ENCODE data around the gene PRKCB.

Gene PRKCB

DNA sequence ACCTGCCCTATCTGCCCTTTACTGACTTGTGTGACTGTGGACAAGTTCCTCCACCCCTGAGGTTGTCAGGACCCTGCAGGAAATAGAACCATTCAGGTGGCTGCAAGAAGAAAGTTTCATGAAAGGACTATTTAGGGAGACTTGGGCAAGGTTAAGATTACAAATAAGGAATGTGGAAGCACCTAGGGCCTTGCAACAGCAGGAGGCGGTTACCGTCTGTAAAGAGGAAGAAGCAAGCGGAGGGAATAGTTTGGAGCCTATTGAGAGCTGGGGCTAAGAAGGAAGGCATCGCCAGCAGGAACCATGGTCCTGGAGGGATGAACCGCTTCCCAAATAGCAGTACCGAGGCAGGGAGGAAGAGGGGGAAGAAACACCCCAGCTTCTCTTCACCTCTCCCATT is 132.4 kb downstream of the PRKCB start:
- no peak for DNase-seq (ENCODE audit: low spot score)

DNA sequence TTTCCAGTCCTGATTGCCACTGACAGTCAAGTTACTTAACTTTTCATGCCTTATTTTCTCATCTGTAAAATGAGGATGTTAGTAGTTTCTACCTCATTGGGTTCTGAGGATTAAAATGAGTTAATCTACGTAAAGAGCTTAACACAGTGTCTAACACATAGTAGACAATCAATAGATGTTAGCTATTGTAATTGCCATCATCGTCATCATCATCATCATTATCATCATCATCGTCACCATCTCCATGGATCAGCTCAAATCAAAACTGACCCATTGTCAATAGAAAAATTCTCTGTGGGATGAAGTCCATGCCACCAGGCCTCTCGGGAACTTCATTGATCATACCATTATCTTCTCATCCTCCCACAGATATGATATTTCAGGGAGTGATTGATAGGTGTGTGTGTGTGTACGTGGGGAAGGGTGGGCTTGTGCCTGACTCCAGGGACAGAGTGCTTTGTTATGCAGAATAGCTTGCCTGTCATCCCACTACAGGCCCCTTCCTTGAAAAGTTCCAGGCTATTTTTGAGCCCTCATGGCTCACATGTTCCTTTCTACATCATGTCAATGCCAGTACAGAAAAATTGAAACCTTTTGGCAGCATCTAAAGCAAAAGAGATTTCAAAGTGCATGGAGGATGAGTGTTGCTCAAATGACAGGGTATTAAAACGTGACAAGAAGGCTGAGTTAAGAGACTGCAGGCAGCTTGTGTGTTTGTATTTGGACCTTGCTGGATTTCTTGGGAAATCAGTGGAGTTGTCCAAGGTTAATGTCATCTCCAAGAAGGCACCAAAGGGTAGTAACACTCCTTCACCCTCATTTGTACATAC is 133.9 kb downstream of the PRKCB start:
- no peak for DNase-seq (ENCODE audit: low spot score)

DNA sequence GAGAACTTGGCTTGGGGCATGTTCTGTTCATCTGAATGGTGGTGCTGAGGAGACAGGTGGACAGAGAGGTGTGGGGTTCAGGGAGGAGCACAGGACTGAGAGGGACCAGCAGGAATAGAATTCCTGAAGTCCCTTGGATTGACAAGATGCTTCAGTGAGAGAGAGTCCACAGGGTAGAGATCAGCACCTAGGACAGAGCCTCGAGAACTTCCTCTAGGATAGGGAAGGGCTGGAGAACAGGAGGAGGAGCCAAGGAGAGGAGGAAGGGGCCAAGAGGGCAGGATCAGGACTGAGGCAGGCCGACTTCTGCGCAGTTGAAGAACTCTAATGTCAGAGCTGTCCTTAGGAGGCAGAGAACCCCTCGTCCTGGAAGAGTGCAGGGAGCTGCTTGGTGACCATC is 138.4 kb downstream of the PRKCB start:
- no peak for DNase-seq (ENCODE audit: low spot score)

DNA sequence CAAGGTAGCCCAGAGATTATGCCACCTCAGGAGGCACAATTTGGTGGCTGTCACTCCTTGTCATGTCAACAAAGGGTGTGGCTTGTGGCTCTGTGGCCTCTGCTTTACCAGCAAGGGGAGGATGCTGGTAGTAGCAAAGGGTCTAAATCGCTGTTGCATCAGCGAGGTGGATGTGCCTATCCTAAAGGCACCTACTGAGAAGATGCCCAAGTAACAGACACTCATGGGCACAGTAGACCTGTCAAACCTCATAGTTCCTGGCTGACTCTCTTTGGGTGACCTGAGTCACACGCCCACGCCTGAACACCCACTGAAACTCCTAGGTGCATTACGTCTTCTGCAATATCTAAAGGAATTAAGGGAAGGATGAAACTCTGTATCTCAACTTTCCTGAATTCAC is 139.5 kb downstream of the PRKCB start:
- no peak for DNase-seq (ENCODE audit: low spot score)

DNA sequence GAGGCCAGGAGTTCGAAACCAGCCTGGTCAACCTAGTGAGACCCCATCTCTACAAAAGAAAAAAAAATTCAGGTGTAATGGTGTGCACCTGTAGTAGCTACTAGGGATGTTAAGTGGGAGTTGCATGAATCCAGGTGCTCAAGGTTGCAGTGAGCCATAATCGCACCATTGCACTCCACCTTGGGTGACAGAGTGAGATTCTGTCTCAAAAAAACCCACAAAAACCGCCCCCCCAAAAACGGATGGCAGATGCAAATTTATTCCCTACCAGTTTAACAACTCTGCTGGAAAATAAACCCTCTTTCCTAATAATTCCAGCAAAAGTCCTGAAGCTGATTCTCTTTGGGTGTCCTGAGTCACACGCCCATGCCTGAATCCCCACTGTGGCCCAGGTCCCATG is 140.3 kb downstream of the PRKCB start:
- DNase-seq (ENCODE audit: low spot score), result no peak

DNA sequence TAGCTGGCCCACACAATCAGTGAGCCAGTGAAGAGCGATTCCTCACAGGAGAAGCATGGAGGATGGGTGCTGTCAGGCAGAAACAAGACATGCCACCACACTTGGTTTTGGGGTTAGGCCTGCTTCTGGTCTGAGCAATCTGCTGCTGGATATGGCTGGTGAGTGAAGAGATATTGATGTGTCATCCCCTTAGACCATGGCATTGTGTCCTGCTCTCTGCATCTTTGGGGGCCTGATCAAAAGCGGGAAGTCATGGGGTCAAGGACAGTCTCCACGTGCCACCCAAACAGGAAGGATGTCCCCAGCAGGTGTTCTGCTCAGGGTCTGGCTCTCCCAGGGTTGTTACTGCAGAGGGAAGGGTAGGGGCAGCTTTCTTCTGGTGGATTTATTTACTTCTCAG is 140.7 kb downstream of the PRKCB start:
- DNase-seq (ENCODE audit: low spot score), result no peak

DNA sequence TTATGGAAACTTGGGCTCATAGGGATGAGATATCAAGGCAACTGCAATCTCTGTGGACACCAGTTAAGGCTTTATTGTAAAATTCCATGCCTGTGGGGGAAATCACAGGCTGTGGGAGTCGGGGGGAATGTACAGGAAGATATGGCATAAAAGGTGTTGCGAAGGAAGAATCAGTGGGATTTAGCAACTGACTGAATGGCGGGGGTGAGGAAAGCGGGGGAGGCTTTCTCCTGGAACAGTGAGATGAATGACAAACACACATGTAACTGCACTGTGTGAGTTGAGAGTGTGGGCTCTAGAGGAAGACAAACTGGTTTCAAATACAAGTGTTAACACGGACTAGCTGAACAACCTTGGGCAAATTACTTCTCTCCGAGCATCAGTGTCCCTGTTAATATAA is 143.7 kb downstream of the PRKCB start:
- no peak for DNase-seq (ENCODE audit: low spot score)

DNA sequence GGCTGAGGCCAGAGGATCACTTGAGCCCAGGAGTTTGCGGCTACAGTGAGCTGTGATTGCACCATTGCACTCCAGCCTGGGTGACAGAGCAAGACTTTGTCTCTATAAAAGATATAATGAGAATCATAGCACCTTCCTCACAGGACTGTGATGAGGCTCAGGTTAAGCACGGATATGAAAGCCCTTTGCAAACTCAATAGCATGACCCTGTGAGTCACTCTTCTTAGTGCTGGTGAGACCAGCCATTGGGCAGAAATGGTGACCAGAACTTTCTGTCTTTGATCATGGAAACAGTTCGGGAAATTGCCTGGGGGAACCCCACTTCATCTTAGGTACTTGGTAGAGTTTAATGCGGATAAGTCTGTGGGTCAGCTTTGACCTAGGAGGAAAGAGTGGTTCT is 144.2 kb downstream of the PRKCB start:
- no peak for DNase-seq (ENCODE audit: low spot score)

DNA sequence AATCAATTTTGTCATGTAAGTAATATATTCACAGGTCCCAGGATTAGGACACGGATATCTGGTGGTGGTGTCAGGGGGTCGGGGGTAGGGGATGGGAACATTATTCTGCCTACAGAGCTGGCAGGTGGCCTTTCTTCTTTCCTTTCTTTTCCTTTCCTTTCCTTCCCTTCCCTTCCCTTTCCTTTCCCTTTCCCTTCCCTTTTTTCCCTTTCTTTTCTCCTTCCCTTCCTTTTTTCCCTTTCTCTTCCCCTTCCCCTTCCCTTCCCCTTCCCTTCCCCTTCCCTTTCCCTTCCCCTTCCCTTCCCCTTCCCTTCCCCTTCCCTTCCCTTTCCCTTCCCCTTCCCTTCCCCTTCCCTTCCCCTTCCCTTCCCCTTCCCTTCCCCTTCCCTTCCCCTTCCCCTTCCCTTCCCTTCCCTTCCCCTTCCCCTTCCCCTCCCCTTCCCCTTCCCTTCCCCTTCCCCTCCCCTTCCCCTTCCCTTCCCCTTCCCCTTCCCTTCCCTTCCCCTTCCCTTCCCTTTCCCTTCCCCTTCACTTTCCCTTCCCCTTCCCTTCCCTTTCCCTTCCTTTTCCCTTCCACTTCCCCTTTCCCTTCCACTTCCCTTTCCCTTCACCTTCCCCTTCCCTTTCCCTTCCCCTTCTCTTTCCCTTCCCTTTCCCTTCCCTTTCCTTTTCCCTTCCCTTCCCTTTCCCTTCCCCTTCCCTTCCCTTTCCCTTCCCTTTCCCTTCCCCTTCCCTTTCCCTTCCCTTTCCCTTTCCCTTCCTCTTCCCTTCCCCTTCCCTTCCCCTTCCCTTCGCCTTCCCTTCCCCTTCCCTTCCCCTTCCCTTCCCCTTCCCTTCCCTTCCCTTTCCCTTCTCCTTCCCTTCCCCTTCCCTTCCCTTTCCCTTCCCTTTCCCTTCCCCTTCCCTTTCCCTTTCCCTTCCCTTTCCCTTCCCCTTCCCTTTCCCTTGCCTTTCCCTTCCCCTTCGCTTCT is 145.9 kb downstream of the PRKCB start:
- no peak for DNase-seq (ENCODE audit: low spot score)

DNA sequence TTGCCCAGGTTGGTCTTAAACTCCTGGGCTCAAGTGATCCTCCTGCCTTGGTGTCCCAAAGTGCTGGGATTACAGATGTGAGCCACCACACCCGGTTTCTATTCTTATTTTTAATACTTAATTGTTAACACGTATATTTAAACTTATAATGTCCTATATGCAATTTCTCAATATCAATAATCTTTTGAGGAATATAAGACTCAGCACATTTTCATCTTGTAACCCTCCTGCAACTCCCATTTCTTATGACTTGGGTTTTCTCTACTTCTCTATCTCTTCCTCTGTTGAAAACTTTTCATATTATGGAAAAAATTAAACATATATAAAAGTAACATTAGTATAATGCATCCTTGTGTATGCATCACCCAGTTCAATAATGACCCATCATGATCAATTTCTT is 150.7 kb downstream of the PRKCB start:
- no peak for DNase-seq (ENCODE audit: low spot score)

DNA sequence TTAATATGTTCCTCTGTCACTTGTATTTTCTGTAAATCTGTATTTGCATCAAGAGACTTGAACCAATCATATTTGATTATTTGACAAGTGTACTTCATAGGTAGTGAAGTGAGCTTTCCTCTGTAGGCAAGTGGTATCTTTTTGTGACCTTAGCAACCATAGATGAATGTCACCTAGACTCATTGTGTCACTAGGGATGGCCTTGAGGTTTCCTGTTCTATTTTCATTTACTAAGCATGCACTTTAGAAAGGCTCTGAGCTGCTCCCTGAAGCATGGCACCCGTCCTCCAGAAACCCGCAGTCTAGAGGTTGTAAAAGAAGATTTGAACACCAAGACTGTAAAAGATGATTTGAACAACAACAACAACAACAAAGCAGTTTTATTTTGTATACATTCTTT is 151.7 kb downstream of the PRKCB start:
- no peak for DNase-seq (ENCODE audit: low spot score)

DNA sequence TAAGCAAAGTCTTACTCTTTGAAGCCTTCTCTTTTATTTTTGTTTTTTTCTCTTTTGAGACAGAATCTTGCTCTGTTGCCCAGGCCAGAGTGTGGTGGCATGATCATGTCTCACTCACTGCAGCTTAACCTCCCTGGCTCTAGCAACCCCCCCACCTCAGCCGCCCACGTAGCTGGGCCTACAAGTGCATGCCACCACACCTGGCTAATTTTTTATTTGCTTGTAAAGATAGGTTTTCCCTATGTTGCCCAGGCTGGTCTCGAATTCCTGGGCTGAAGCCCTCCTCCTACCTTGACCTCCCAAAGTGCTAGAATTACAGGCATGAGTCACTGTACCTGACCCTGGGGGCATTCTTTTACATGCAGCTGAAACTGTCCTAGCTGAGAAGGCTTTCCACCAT is 154.7 kb downstream of the PRKCB start:
- DNase-seq (ENCODE audit: low spot score), result no peak

DNA sequence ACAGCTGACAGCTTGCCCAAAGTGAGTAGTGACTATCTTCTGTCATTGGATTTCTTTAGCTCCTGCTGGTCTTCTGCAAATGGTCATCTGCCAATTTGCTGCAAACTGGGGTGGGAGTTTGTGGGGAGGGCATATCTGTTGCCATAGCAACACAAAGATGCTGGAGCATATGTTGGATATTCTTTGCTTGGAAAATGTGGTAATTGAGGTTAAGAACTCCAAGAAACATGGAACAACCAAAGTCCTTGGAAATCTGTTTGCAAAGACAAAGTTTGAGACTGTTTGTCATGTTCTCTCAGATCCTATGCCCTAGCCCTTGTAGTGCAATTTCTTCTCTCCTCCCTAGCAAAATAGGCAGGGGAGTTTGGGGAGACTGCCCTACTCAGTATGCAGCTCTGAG is 155.3 kb downstream of the PRKCB start:
- DNase-seq (ENCODE audit: low spot score), result no peak

DNA sequence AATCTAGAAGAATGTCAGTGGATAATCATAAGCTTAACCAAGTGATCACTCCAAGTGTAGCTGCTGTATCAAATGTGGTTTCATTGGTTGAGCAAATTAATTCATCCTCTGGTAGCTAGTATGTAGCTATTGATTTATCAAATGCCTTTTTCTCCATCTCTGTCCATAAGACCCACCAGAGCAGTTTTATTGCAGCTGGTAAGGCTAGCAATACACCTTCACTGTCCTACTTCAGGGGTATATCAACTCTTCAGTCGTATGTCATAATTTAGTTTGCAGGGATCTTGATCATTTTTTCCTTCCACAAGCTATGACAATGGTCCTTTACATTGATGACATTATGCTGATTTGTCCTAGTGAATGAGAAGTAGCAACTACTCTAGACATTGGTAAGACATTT is 158.8 kb downstream of the PRKCB start:
- DNase-seq (ENCODE audit: low spot score), result no peak

DNA sequence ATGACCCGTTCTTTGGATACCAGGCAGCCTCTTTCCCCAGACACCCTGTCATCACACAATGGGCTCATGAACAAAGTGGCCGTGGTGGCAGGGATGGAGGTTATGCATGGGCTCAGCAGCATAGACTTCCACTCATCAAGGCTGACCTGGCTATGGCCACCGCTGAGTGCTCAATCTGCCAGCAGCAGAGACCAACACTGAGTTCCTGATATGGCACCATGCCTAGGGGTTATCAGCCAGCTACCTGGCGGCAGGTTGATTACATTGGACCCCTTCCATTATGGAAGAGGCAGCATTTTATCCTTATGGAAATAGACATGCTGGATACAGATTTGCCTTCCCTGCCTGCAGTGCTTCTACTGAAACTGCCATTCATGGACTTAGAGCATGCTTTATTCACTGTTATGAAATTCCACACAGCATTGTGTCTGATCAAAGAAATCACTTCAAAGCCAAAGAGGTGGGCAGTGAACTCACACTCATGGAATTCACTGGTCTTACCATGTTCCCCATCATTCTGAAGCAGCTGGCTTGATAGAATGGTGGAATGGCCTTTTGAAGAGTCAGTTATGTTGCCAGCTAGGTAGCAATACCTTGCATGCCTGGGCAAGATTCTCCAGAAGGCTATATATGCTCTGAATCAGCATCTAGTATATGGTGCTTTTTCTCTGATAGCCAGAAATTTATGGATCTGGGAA is 160.6 kb downstream of the PRKCB start:
- DNase-seq (ENCODE audit: low spot score), result no peak

DNA sequence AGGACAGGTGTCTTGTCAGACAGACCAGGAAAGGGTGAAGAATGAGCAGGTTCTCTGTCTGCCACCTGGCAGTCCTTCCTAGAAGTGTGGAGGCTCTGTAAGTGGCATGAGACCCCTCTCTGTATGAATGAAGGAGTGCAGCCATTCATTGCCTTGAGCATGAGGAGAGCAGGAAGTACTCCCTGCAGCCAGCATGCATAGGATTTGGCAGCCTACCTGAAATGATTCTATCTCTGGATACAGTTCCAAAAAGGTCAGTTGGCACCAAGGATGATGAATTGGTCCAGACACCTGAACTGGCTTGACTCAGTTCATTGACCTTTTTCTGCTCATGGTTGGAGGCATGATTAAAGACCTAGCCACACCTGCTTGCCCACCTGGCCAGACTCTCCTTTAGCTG is 163.0 kb downstream of the PRKCB start:
- DNase-seq (ENCODE audit: low spot score), result no peak

DNA sequence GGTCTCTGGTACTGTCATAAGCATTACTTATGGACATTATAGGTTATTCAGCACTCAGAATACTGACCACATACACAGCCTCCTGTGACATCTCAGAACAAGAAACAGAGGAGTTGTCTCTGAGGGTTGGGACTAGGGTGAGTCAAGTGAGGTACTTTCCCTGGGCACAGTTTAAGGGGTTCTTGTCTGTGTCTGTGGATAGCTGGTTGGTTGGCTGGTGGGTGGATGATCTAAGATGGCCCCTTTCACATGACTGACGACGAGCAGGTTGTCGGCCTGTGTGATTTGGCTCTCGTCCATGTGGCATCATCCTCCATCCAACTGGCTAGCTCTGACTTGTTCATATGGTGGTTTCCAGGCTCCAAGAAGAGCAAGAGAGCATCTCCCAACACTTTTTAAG is 163.9 kb downstream of the PRKCB start:
- no peak for DNase-seq (ENCODE audit: low spot score)

DNA sequence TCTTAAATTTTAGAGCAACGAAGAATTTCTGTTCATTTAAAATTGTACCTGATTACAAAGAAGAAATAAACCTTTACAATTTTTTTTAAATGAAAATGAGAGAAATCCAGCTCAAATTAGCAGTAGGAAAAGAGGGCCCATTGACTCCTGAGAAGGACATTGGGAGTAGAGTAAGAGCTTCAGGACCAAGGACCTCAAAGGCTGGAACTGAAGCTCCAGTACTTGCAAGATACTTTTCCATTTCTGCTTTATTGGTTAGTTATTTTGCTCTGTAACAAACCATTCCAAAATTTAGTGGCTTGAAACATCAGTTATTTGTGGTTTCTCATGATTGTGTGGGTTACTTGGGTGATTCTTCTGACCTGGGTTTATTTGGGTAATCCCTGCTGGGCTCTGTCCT is 165.9 kb downstream of the PRKCB start:
- no peak for DNase-seq (ENCODE audit: low spot score)

DNA sequence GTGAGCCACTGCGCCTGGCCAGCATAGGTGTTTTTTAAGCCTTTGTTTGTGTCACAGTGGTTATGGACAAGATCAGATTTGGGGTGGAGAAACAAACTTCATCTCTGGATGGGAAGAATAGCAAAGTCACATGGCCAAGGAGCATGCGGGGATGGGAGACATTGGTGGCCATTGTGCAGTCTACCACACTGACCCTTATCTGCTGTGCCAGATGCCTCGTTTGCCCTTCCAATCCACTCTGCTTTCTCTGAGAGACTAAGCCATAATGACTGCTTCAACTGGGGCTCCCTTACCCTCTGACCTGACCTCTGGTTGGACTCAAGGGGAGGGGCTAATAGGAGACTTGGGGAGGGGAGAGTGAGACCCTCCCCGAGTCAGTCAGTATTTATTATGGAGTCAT is 166.8 kb downstream of the PRKCB start:
- DNase-seq (ENCODE audit: low spot score), result no peak

DNA sequence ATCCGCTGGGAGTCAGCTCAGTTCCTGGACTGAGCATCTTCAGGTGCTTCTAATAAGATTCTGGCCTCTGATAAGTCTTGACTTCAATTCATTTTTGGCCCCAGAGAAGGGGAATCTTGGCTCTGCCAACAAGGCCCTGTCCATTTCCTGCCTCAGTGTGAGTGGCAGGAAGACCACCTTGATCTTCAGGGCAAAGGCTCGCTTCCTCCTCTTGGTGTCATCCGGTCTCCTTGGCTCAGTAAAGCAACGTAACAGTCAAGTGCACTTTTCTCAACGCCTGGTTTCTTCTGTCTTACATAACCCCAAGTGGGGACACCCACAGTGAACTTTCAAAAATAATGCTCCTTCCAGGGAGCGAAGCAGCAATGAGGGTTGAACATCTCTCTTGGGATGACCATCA is 169.8 kb downstream of the PRKCB start:
- DNase-seq (ENCODE audit: low spot score), result no peak

DNA sequence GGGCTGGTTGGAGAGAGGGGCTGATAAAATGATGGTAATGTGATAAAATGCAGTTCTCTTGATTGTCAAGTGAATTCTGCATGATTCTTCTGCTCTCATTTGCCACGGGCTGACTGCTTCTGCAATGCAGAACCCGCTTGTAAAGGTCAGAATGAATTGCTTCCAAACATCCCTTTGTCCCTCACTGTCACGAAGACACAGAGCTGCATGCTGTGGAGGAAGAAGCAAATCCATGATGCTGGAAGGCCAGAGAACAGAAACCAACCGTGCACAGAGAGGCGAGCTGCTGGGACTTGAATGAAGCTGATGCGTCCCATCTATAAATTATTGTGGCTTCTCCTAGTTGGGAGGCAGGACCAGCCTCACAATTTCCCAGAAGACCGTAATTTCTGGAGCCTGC is 171.6 kb downstream of the PRKCB start:
- no peak for DNase-seq (ENCODE audit: low spot score)

DNA sequence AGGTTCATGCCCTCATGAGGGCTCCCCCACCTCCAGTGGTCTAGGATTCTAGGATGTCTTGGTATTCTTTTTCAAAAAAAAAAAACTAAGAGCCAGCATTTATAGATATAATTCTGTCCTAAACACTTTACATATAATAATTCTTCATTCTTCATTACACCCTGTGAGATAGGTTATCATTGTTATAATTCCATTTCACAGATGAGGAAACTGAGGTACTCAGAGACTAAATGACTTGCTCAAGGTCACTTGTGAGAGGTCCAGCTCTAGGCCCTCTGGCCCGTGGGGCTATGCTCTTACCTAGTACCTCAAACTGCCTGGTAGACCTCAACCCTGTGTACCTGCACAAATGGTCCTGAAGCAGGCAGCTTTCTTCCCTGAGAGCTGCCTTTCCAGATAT is 172.2 kb downstream of the PRKCB start:
- DNase-seq (ENCODE audit: low spot score), result no peak

DNA sequence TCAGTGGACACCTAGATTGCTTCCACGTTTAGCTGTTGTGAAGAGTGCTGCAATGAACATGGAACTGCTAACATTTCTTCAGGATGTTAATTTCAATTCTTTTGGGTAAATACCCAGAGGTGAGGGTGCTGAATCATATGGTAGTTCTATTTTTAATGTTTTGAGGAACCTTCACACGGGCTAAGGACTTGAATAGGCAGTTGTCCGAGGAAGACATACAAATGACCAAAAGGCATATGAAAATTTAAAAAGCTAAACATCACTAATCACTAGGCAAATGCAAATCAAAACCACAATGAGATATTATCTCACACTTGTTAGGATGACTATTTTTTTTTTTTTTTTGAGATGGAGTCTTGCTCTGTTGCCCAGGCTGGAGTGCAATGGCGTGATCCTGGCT is 173.3 kb downstream of the PRKCB start:
- DNase-seq (ENCODE audit: low spot score), result no peak

Measured in LoVo (cell line).